H1 (cell line): ENCODE measurements around the gene BABAM2. TPM values are rescaled to one million over a fixed set of nuclear protein-coding genes. Genes with fewer than 3 reads are reported as not detected.

Experiments used
- CTCF ChIA-PET: fragments of 300-600 bp; sonication (Branson Sonifier 250); formaldehyde crosslinking; loops from one replicate; lab custom pipeline; 2021; ENCODE audit not compliant: partially characterized antibody; lab: Charles Lee
- POLR2A ChIA-PET: fragments of 300-600 bp; sonication (Branson Sonifier 250); formaldehyde crosslinking; loops from one replicate; lab custom pipeline; 2021; ENCODE audit warnings: inconsistent platforms; ENCODE audit not compliant: partially characterized antibody; lab: Charles Lee
- DNase-seq, 2 experiments: peaks; one replicate each; pipeline versions ENCODE4 v3.0.0 to v3.0.0-alpha.2; 2010 to 2022; ENCODE audit warnings: low spot score in 2 of 2, low read depth in 1 of 2, mixed read lengths in 1 of 2
- FAIRE-seq: peaks from 2 replicates; lab custom pipeline; 2011; peaks lifted over from hg19 to GRCh38; lab: Jason Lieb, UNC
- H2AFZ ChIP-seq: 2 replicates; pipeline ENCODE4 v1.8.1; 2012; ENCODE audit warnings: low read length, inconsistent platforms
- H2AK5ac ChIP-seq: 2 replicates; pipeline ENCODE4 v1.6.1; 2013; ENCODE audit warnings: low read depth, low read length
- H2BK120ac ChIP-seq: replicated peaks from 2 replicates; pipeline ENCODE3; 2013; ENCODE audit warnings: low read depth, low read length, inconsistent platforms
- H2BK12ac ChIP-seq: 2 replicates; pipeline ENCODE4 v1.6.1; 2013; ENCODE audit warnings: low read depth, low read length
- H2BK15ac ChIP-seq: 2 replicates; pipeline ENCODE4 v1.6.1; 2013; ENCODE audit warnings: low read length
- H2BK20ac ChIP-seq: 2 replicates; pipeline ENCODE4 v1.6.1; 2013; ENCODE audit warnings: low read length
- H2BK5ac ChIP-seq: 2 replicates; pipeline ENCODE4 v1.6.1; 2013; ENCODE audit warnings: low read depth, low read length
- H3K14ac ChIP-seq: 2 replicates; pipeline ENCODE4 v1.6.1; 2013; ENCODE audit warnings: inconsistent platforms; ENCODE audit not compliant: insufficient read length
- H3K18ac ChIP-seq: 2 replicates; pipeline ENCODE4 v1.6.1; 2013; ENCODE audit warnings: low read length; ENCODE audit errors: extremely low read depth
- H3K23ac ChIP-seq: 2 replicates; pipeline ENCODE4 v1.6.1; 2013; ENCODE audit warnings: inconsistent platforms; ENCODE audit not compliant: insufficient read length
- H3K23me2 ChIP-seq: 2 replicates; pipeline ENCODE4 v1.6.1; 2013; ENCODE audit warnings: low read depth, low read length
- H3K27ac ChIP-seq: 2 replicates; pipeline ENCODE4 v1.6.1; 2011; ENCODE audit warnings: low read depth, low read length, inconsistent platforms
- H3K27me3 ChIP-seq, 4 experiments: replicated peaks in 1 of 4; 1 replicate in 1 of 4; 2 replicates in 3 of 4; pipeline versions ENCODE4 v1.6.1 to v1.8.1; 2011 to 2013; ENCODE audit warnings: low read length in 3 of 4, mild to moderate bottlenecking in 3 of 4, inconsistent platforms in 2 of 4, mixed read lengths in 2 of 4, moderate library complexity in 1 of 4; ENCODE audit not compliant: control insufficient read depth in 3 of 4, insufficient read depth in 3 of 4; ENCODE audit errors: extremely low read depth in 1 of 4
- H3K36me3 ChIP-seq, 4 experiments: 2 replicates each; pipeline versions ENCODE4 v1.6.1 to v1.8.1; 2011 to 2013; ENCODE audit warnings: mild to moderate bottlenecking in 4 of 4, low read length in 3 of 4, moderate library complexity in 2 of 4, control low read depth in 1 of 4, inconsistent platforms in 1 of 4; ENCODE audit not compliant: insufficient read depth in 4 of 4, control insufficient read depth in 2 of 4
- H3K4ac ChIP-seq: replicated peaks from 2 replicates; pipeline ENCODE3; 2013; ENCODE audit warnings: low read length, low read depth, mixed read lengths, inconsistent platforms; ENCODE audit not compliant: insufficient read length
- H3K4me1 ChIP-seq, 4 experiments: replicated peaks in 1 of 4; 1 replicate in 1 of 4; 2 replicates in 3 of 4; pipeline versions ENCODE4 v1.6.1 to v1.8.1; 2011 to 2013; ENCODE audit warnings: low read length in 3 of 4, inconsistent platforms in 2 of 4, mixed read lengths in 1 of 4; ENCODE audit not compliant: insufficient read depth in 4 of 4, control insufficient read depth in 3 of 4
- H3K4me2 ChIP-seq, 2 experiments: 2 replicates each; pipeline versions ENCODE4 v1.6.1 to v1.8.1; 2011 to 2013; ENCODE audit warnings: low read depth in 2 of 2, low read length in 2 of 2, control low read depth in 1 of 2, inconsistent platforms in 1 of 2, mild to moderate bottlenecking in 1 of 2; ENCODE audit not compliant: insufficient read depth in 1 of 2
- H3K4me3 ChIP-seq, 4 experiments: fragments of 200-600, 300-600 bp in 1 of 4; sonication (generic), shearing (Covaris generic), sonication (Bioruptor Twin) in 1 of 4; 2 replicates each; pipeline versions ENCODE4 v1.5.1 to v1.8.1; 2011 to 2016; ENCODE audit warnings: low read length in 4 of 4, low read depth in 3 of 4, control low read depth in 2 of 4, inconsistent platforms in 2 of 4, mild to moderate bottlenecking in 2 of 4, mixed read lengths in 1 of 4, moderate library complexity in 1 of 4; ENCODE audit not compliant: insufficient read depth in 2 of 4; ENCODE audit errors: extremely low read depth in 1 of 4
- H3K56ac ChIP-seq: replicated peaks from 2 replicates; pipeline ENCODE3; 2013; ENCODE audit warnings: low read depth, mild to moderate bottlenecking, mixed read lengths, low read length, inconsistent platforms; ENCODE audit not compliant: insufficient read length
- H3K79me1 ChIP-seq: 2 replicates; pipeline ENCODE4 v1.6.1; 2013; ENCODE audit warnings: low read depth, low read length, control low read depth
- H3K79me2 ChIP-seq, 2 experiments: 2 replicates each; pipeline versions ENCODE4 v1.6.1 to v1.8.1; 2012 to 2013; ENCODE audit warnings: low read length in 2 of 2, mild to moderate bottlenecking in 2 of 2, inconsistent platforms in 1 of 2; ENCODE audit not compliant: insufficient read depth in 2 of 2, control insufficient read depth in 1 of 2
- H3K9ac ChIP-seq, 4 experiments: replicated peaks in 1 of 4; 1 replicate in 1 of 4; 2 replicates in 3 of 4; pipeline versions ENCODE4 v1.6.1 to v1.8.1; 2011 to 2013; ENCODE audit warnings: low read depth in 3 of 4, low read length in 3 of 4, control low read depth in 2 of 4, mild to moderate bottlenecking in 2 of 4, moderate library complexity in 2 of 4, inconsistent platforms in 1 of 4; ENCODE audit errors: extremely low read depth in 1 of 4
- H3K9me3 ChIP-seq, 2 experiments: 2 replicates each; pipeline versions ENCODE4 v1.6.1 to v1.8.1; 2012 to 2013; ENCODE audit warnings: mild to moderate bottlenecking in 2 of 2, moderate library complexity in 2 of 2, control low read depth in 1 of 2, inconsistent platforms in 1 of 2, low read depth in 1 of 2, low read length in 1 of 2, mixed read lengths in 1 of 2; ENCODE audit not compliant: insufficient read depth in 2 of 2
- H4K20me1 ChIP-seq, 2 experiments: replicated peaks in 1 of 2; 2 replicates each; pipeline versions ENCODE3 to v1.8.1; 2011 to 2013; ENCODE audit warnings: inconsistent platforms in 2 of 2, low read length in 2 of 2, mild to moderate bottlenecking in 1 of 2; ENCODE audit not compliant: insufficient read depth in 2 of 2, control insufficient read depth in 1 of 2
- H4K5ac ChIP-seq: 2 replicates; pipeline ENCODE4 v1.6.1; 2013; ENCODE audit warnings: low read length, low read depth, mixed read lengths, inconsistent platforms; ENCODE audit not compliant: insufficient read length
- H4K8ac ChIP-seq: 2 replicates; pipeline ENCODE4 v1.8.0; 2013; ENCODE audit warnings: mild to moderate bottlenecking, moderate library complexity, low read length, inconsistent platforms; ENCODE audit not compliant: insufficient read depth; ENCODE audit errors: extremely low read depth
- H4K91ac ChIP-seq: replicated peaks from 2 replicates; pipeline ENCODE3; 2013; ENCODE audit warnings: low read length, mixed read lengths, inconsistent platforms; ENCODE audit not compliant: insufficient read length
- ASH2L ChIP-seq: fragments of 200-600, 300-600 bp; sonication (generic); IDR thresholded peaks from one replicate; pipeline ENCODE4 v1.7.1; 2017; ENCODE audit warnings: low read length
- BCL11A ChIP-seq, 2 experiments: IDR thresholded peaks; one replicate each; pipeline ENCODE4 v1.6.1; 2011; ENCODE audit warnings: low read depth in 2 of 2, low read length in 2 of 2, mild to moderate bottlenecking in 2 of 2
- BRCA1 ChIP-seq: IDR thresholded peaks from 2 replicates; pipeline ENCODE4 v1.6.1; 2012; ENCODE audit warnings: low read depth, low read length, improper control_type of control experiment
- CEBPB ChIP-seq: IDR thresholded peaks from 2 replicates; pipeline ENCODE4 v1.6.1; 2012; ENCODE audit warnings: low read depth, low read length
- E2F6 ChIP-seq: IDR thresholded peaks from 2 replicates; pipeline ENCODE4 v1.6.1; 2012; ENCODE audit warnings: inconsistent platforms
- EZH2 ChIP-seq: fragments of 200-600 bp; sonication (generic); IDR thresholded peaks from 2 replicates; pipeline ENCODE4 v1.7.1; 2012; ENCODE audit warnings: low read depth, mild to moderate bottlenecking, moderate library complexity, low read length, inconsistent platforms; ENCODE audit not compliant: severe bottlenecking
- GTF2F1 ChIP-seq: IDR thresholded peaks from 2 replicates; pipeline ENCODE4 v1.6.1; 2012; ENCODE audit warnings: low read depth, low read length, improper control_type of control experiment, borderline replicate concordance
- MAFK ChIP-seq: IDR thresholded peaks from 2 replicates; pipeline ENCODE4 v1.6.1; 2012; ENCODE audit warnings: low read depth, mild to moderate bottlenecking, improper control_type of control experiment, low read length
- PHF8 ChIP-seq: fragments of 200-600 bp; sonication (generic); conservative IDR thresholded peaks from 2 replicates; pipeline ENCODE4 v1.7.1; 2012; ENCODE audit warnings: low read depth, mild to moderate bottlenecking, inconsistent platforms, low read length, moderate library complexity
- RAD21 ChIP-seq, 2 experiments: IDR thresholded peaks in 1 of 2; conservative IDR thresholded peaks in 1 of 2; 2 replicates each; pipeline ENCODE4 v1.6.1; 2011; ENCODE audit warnings: low read depth in 2 of 2, low read length in 2 of 2, improper control_type of control experiment in 1 of 2, inconsistent platforms in 1 of 2, mild to moderate bottlenecking in 1 of 2, moderate library complexity in 1 of 2
- SIX5 ChIP-seq: IDR thresholded peaks from 2 replicates; pipeline ENCODE4 v1.6.1; 2011; ENCODE audit warnings: mild to moderate bottlenecking, low read depth, low read length
- SUZ12 ChIP-seq: fragments of 200-600 bp; sonication (generic); IDR thresholded peaks from 2 replicates; pipeline ENCODE4 v1.6.1; 2012; ENCODE audit warnings: mild to moderate bottlenecking, inconsistent platforms, low read length, moderate library complexity, mixed read lengths
- TBP ChIP-seq: IDR thresholded peaks from 2 replicates; pipeline ENCODE4 v1.6.1; 2011; ENCODE audit warnings: low read depth, low read length, improper control_type of control experiment
- TCF12 ChIP-seq: IDR thresholded peaks from 2 replicates; pipeline ENCODE4 v1.6.1; 2011; ENCODE audit warnings: low read depth, mild to moderate bottlenecking, low read length
- YY1 ChIP-seq: IDR thresholded peaks from 2 replicates; pipeline ENCODE4 v1.6.1; 2011; ENCODE audit warnings: low read depth, mild to moderate bottlenecking, low read length
- WGBS, 2 experiments: shearing (Covaris generic) in 1 of 2; methylation state at CpG; one replicate each; pipeline versions ENCODE4 v1.1.6 to v1.1.7; 2013 to 2015; ENCODE audit warnings: low lambda C conversion rate in 2 of 2, mixed read lengths in 2 of 2, inconsistent platforms in 1 of 2, low coverage in 1 of 2, missing lambda C conversion rate in 1 of 2; ENCODE audit not compliant: insufficient replicate concordance in 2 of 2, insufficient coverage in 1 of 2, insufficient read length in 1 of 2; ENCODE audit errors: extremely low coverage in 1 of 2, missing lambda C conversion rate in 1 of 2; 5-methylcytosine and 5-hydroxymethylcytosine counted together
- polyA plus RNA-seq, 7 experiments: library from polyadenylated mRNA; depleted of rRNA in 3 of 7; stranded (reverse) in 5 of 7; unstranded in 2 of 7; fragments of >200 nt in 5 of 7; fragments of 200-250 nt in 2 of 7; gene quantifications; 1 replicate in 5 of 7; 2 replicates in 1 of 7; 4 replicates in 1 of 7; pipeline versions ENCODE4 v1.2.1 to v1.2.3, GENCODE V29; 2011 to 2013; ENCODE audit warnings: missing spikeins in 2 of 7, mixed read lengths in 2 of 7
- total RNA-seq: library from RNA; stranded (reverse); fragmentation: NEBNext Ultra II Directional; extraction: Animal tissue kit (Norgen Biotek cat#: 25700); gene quantifications from 2 replicates; pipeline ENCODE4 v1.2.1, GENCODE V29; 2021

The BABAM2 gene
- total and polyA plus RNA-seq, 2 of the 8 experiments (the other 6 are each of a cell fraction or from before 2014, with no cell fraction given): 15.8 to 20.9 TPM

DNA sequence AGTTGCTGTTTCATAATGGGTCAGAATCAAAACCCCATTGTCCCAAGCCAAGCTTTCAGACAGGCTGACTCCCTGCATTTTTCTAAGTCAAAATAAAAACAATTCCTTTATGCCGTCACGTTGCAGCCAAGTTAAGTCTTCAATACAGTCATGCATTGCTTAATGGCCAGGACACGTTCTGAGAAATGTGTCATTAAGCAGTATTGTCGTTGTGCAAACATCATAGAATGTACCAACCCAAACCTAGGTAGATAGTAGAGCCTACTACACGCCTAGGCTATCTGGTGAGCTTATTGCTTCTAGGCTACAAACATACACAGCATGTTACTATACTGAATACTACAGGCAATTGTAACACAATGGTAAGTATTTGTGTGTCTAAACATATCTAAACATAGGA is 341.8 kb downstream of the BABAM2 start:
- no peak overlapping the region for H2BK12ac ChIP-seq
- CTCF ChIA-PET: no interaction called here
- H3K79me2 ChIP-seq: no peaks in the 10 kb centered on the region
- WGBS, 2 experiments: 87% methylated on average over 5 of the region's 5 CpGs; no CpG with 5 or more reads in 1 of the 2 experiments
- no peaks in the 10 kb centered on the region for H3K79me1 ChIP-seq
- H3K56ac ChIP-seq: no peak overlapping the region
- H2BK5ac ChIP-seq: no peak overlapping the region
- H3K9ac ChIP-seq: no peak overlapping the region
- H3K4me3 ChIP-seq: no peak overlapping the region
- no peak overlapping the region for H2AK5ac ChIP-seq
- no peaks in the 10 kb centered on the region for H3K36me3 ChIP-seq
- no peaks in the 10 kb centered on the region for H3K9me3 ChIP-seq
- no peak overlapping the region for H4K91ac ChIP-seq
- POLR2A ChIA-PET: no interaction called here
- DNase-seq (no peak), FAIRE-seq (no peak)
- peaks cover 0 to 2% of the 10 kb centered on the region in 2 experiments for H4K20me1 ChIP-seq
- H3K18ac ChIP-seq: no peak overlapping the region
- H3K4ac ChIP-seq: no peak overlapping the region
- peaks cover 0 to 5% (median 2%) of the 10 kb centered on the region in 4 experiments; a peak in 2 of 7 replicates for H3K4me1 ChIP-seq
- no peak overlapping the region for H4K5ac ChIP-seq
- no peak overlapping the region for H4K8ac ChIP-seq
- H2BK15ac ChIP-seq: no peak overlapping the region
- H2AFZ ChIP-seq: no peak overlapping the region
- no peaks in the 10 kb centered on the region for H3K23me2 ChIP-seq
- H3K4me2 ChIP-seq: no peak overlapping the region
- no peak overlapping the region for H2BK20ac ChIP-seq
- no peak overlapping the region for H3K23ac ChIP-seq
- no peak overlapping the region for H2BK120ac ChIP-seq
- no peak overlapping the region for H3K27ac ChIP-seq
- H3K27me3 ChIP-seq: peaks cover 0 to 1% (median 0%) of the 10 kb centered on the region in 4 experiments; a peak in 1 of 7 replicates
- no peak overlapping the region for H3K14ac ChIP-seq
- no peak for TF ChIP-seq PHF8
- TF ChIP-seq TCF12: no peak
- no peak for TF ChIP-seq TBP
- no peak for TF ChIP-seq CEBPB
- no peak for TF ChIP-seq E2F6
- TF ChIP-seq RAD21 (IDR thresholded peaks at IDR 0.05 in 1 of 2, conservative IDR thresholded peaks at IDR 0.05 in 1 of 2; ENCODE audit: low read depth in 2 of 2, low read length in 2 of 2): no peak
- no peak for TF ChIP-seq BCL11A (IDR thresholded peaks at IDR 0.05; ENCODE audit: low read depth in 2 of 2, low read length in 2 of 2)
- no peak for TF ChIP-seq ASH2L
- no peak for TF ChIP-seq SUZ12
- no peak for TF ChIP-seq SIX5
- TF ChIP-seq YY1: no peak
- TF ChIP-seq GTF2F1: no peak
- no peak for TF ChIP-seq MAFK
- TF ChIP-seq BRCA1: no peak
- no peak for TF ChIP-seq EZH2
